Tibial nerve (tissue), 3 donors: ENCODE measurements around the gene ASPM.

ENCODE experiments used
- CTCF ChIP-seq, 5 experiments: fragments of 200-600 bp in 3 of 5; fragments of 450-650 bp in 2 of 5; sonication (generic) in 3 of 5; IDR thresholded peaks; one replicate each; pipeline ENCODE4 v1.5.1; 2016 to 2019; ENCODE audit warnings: antibody characterized with exemption in 5 of 5, mild to moderate bottlenecking in 3 of 5, moderate library complexity in 2 of 5
- POLR2A ChIP-seq, 2 donors: fragments of 450-650 bp; IDR thresholded peaks; one replicate each; pipeline ENCODE4 v1.6.1; 2017; ENCODE audit warnings: antibody characterized with exemption in 2 of 2, mild to moderate bottlenecking in 2 of 2, moderate library complexity in 2 of 2

- TF ChIP-seq POLR2A (IDR thresholded peaks at IDR 0.05) (no peak), CTCF (IDR thresholded peaks at IDR 0.05) (no peak)
Measured at GRCh38 chr1:197099444-197099843, 47.0 kb downstream of the ASPM start.
